Mucosa of descending colon (tissue), 3 donors: ENCODE results near the gene ARHGEF11. TPM values are rescaled to one million over a fixed set of nuclear protein-coding genes. Genes with fewer than 3 reads are reported as not detected.

Experiments
- ATAC-seq: fragments of 200-7000 bp; cut with Tn5 transposase; one replicate; pipeline ENCODE4 v1.9.1; 2020; ENCODE audit warnings: mild to moderate bottlenecking, moderate library complexity
- DNase-seq, 3 donors: peaks; one replicate each; pipeline ENCODE4 v3.0.0-alpha.2; 2020
- H3K36me3 ChIP-seq: fragments of 200-600 bp; one replicate; pipeline ENCODE4 v1.8.0; 2021; ENCODE audit warnings: low read depth, mild to moderate bottlenecking
- H3K4me1 ChIP-seq: fragments of 200-600 bp; one replicate; pipeline ENCODE4 v1.8.0; 2021; ENCODE audit warnings: low read depth, mild to moderate bottlenecking
- H3K4me3 ChIP-seq: fragments of 200-600 bp; one replicate; pipeline ENCODE4 v1.8.0; 2021; ENCODE audit warnings: mild to moderate bottlenecking
- H3K9me3 ChIP-seq: fragments of 200-600 bp; one replicate; pipeline ENCODE4 v1.8.0; 2021; ENCODE audit warnings: mild to moderate bottlenecking
- CTCF ChIP-seq: fragments of 200-600 bp; IDR thresholded peaks from one replicate; pipeline ENCODE4 v1.8.0; 2022; ENCODE audit warnings: antibody characterized with exemption, mild to moderate bottlenecking
- intact Hi-C, 2 donors: fragments of 100-400 bp; cut with DNase I in 1 of 2; cut with micrococcal nuclease in 1 of 2; formaldehyde crosslinking; loops; one replicate each; pipeline versions ENCODE4 v1.11.0 to v1.11.1; 2022; cut with DNase I, micrococcal nuclease
- total RNA-seq, 3 donors: library from RNA; stranded (reverse); fragmentation: NEBNext Ultra II Directional in 2 of 3; extraction: Animal tissue kit (Norgen Biotek cat#: 25700) in 2 of 3; gene quantifications; one replicate each; pipeline versions ENCODE4 v1.2.1 to v1.2.4, GENCODE V29; 2021 to 2023
- donor health status: DM: no; HTN: no; CAD: no; lungs with moderate emphysema.
- donor health status: DM: no; HTN: no; CAD: no.
- donor health status: DM: no; HTN: yes; CAD: no.

ARHGEF11 gene
- total RNA-seq, 3 donors from 2014 or later: 47.7 to 75.1 (median 60.0) TPM

DNA sequence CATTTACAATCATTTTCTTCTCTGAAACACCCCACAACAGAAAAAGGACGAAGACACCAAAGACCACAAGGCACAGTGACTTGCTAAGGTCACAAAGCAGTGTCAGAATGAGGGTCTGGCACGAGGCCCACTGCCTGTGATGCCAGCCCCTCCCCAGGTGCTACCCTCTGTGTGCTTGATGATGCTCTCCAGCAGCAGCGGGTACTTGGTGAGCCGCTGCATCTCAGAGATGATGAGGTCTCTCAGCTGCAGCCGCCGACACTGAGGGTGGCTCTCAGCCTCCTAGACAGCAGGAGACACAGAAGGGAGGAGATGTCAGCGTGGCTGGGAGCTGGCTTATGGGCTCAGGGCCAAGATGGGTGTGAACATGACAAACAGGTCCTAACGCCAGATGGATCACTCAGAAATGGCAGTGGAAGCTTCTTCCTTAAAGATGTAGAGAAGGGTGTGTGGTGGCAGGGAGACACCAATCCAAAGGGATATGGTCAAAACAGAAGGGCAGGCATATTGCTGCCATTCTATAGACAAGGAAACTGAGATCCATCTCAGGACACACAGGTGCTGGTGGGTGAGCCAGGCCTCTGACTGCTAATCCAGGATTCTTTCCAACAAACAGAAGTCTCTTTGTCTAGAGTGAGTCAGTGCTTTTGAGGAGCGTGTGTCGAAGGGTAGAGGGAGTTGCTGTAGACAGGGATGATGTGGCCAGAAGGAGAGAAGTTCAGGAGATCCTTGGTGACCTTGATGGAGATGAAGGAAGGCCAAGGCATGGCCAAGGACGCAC, 99.5 kb downstream of the ARHGEF11 start:
- peak; percentile 61 for ATAC-seq
- peak in 2 of 3 donors; percentile 58 to 74 for DNase-seq
- Histone ChIP-seq H3K36me3 (no peaks in the 10 kb centered on the region), H3K9me3 (no peaks in the 10 kb centered on the region), H3K4me3 (no peak overlapping the region), H3K4me1 (no peaks in the 10 kb centered on the region)
- intact Hi-C loops: no loop called here
- TF ChIP-seq CTCF: no peak

DNA sequence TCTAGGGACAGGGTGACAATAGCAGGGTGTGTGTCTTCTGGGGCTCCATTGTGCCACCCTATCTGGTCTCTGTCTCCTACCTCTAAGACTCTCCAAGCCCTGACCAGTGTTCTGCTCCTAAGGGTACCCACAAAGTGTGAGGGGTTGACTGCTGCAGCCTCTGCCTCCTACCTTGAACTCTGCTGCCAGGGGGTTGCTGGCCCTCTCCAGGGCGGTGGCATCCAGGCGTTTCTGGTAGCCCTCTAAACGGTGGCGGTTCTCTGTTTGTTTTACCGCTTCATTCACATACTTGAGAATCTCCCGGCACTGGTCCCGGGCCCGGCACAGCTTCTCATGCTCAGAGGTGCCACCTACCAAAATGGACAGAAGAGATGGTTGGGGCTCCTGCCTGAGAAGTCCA, 100.7 kb downstream of the ARHGEF11 start:
- ATAC-seq: no peak
- no peaks in the 10 kb centered on the region for H3K9me3 ChIP-seq
- intact Hi-C loops: no loop called here
- H3K36me3 ChIP-seq: no peaks in the 10 kb centered on the region
- no peaks in the 10 kb centered on the region for H3K4me1 ChIP-seq
- DNase-seq: no peak
- no peak for TF ChIP-seq CTCF
- no peak overlapping the region for H3K4me3 ChIP-seq

DNA sequence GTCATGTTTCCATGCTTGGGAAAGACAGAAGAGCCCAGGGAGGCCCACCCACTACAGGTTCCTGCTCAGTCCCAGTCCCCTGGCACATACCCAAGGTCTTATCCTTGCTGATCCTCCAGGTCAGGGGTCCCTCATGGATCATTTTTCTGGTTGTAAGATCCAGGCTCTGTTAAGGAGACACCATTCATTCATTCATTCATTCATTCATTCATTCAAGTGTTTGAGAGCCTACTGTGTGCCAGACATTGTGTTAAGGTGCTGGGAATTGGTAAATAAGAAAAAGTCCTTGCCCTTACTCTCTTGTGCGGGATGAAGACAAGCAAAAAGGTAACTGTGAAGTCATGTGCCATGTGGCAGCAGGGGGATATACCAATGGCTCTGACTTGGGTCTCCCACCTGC, 101.3 kb downstream of the ARHGEF11 start:
- no peak for DNase-seq
- intact Hi-C loops: no loop called here
- Histone ChIP-seq H3K9me3 (no peaks in the 10 kb centered on the region), H3K4me1 (no peaks in the 10 kb centered on the region), H3K36me3 (no peaks in the 10 kb centered on the region), H3K4me3 (no peak overlapping the region)
- TF ChIP-seq CTCF: no peak
- no peak for ATAC-seq

GRCh38 chr1:156943756-156944155, 101.8 kb downstream of the ARHGEF11 start:
- DNase-seq (no peak), ATAC-seq (no peak)
- TF ChIP-seq CTCF: no peak
- no peaks in the 10 kb centered on the region for H3K9me3 ChIP-seq
- H3K4me3 ChIP-seq: no peak overlapping the region
- H3K36me3 ChIP-seq: no peaks in the 10 kb centered on the region
- intact Hi-C loops: no loop called here
- no peaks in the 10 kb centered on the region for H3K4me1 ChIP-seq

GRCh38 chr1:156942576-156942975, 103.0 kb downstream of the ARHGEF11 start:
- H3K9me3 ChIP-seq: no peaks in the 10 kb centered on the region
- H3K4me3 ChIP-seq: no peak overlapping the region
- TF ChIP-seq CTCF: no peak
- no peak for ATAC-seq
- no peak for DNase-seq
- no peaks in the 10 kb centered on the region for H3K4me1 ChIP-seq
- intact Hi-C loops: no loop called here
- no peaks in the 10 kb centered on the region for H3K36me3 ChIP-seq

DNA sequence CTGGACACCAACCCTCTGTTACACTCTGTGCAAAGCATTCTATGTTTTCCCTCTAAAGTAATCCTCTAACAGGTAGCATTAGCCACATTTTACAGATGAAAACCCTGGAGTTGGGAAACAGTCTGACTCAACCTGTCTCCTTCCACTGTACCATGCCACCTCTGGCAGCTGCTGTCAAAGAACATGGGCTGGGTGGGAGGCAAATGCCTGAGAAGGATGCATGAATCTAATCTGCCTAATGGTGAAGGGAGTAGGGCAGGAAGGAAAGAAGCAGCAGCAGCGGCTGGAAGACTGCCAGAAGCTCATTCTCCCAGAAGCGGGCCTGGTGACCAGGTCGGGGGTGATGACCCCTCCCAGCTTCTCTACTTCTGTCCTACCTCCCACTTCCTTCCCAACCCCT, 103.4 kb downstream of the ARHGEF11 start:
- ATAC-seq: no peak
- no peak for TF ChIP-seq CTCF
- Histone ChIP-seq H3K4me3 (no peak overlapping the region), H3K9me3 (no peaks in the 10 kb centered on the region), H3K36me3 (no peaks in the 10 kb centered on the region), H3K4me1 (no peaks in the 10 kb centered on the region)
- no peak for DNase-seq
- intact Hi-C loops: no loop called here
